Midbrain (tissue), 1 donor: Measurements from ENCODE around the gene COL1A1.
A peak's percentile ranks its signal among the peaks of the same experiment; 100 is the strongest.

Source experiments
- DNase-seq: peaks from one replicate; lab custom pipeline; 2025; lab: John Stamatoyannopoulos, UW

The COL1A1 gene

GRCh38 chr17:50186661-50187393 is 14.6 kb downstream of the COL1A1 start:
- DNase-seq = no peak

GRCh38 chr17:50185631-50186471 is 15.6 kb downstream of the COL1A1 start:
- no peak for DNase-seq

- DNase-seq = no peak
Measured at GRCh38 chr17:50184611-50185398, 16.6 kb downstream of the COL1A1 start.

- DNase-seq = no peak
Measured at GRCh38 chr17:50184064-50184463, 17.4 kb downstream of the COL1A1 start.

- DNase-seq = no peak
Measured at GRCh38 chr17:50183421-50183994, 17.9 kb downstream of the COL1A1 start.

GRCh38 chr17:50182783-50183420 is 18.5 kb downstream of the COL1A1 start:
- no peak for DNase-seq

- DNase-seq = no peak
Measured at GRCh38 chr17:50181591-50182560, 19.6 kb downstream of the COL1A1 start.

- DNase-seq = peak; percentile 66
Measured at GRCh38 chr17:50181144-50181543, 20.3 kb downstream of the COL1A1 start.

- no peak for DNase-seq
Measured at GRCh38 chr17:50180620-50181019, 20.8 kb downstream of the COL1A1 start.

- no peak for DNase-seq
Measured at GRCh38 chr17:50180111-50180510, 21.3 kb downstream of the COL1A1 start.

- DNase-seq = peak; percentile 43
Measured at GRCh38 chr17:50177983-50178834, 23.2 kb downstream of the COL1A1 start.

GRCh38 chr17:50177476-50177875 is 24.0 kb downstream of the COL1A1 start:
- DNase-seq = no peak

- DNase-seq = no peak
Measured at GRCh38 chr17:50176559-50177357, 24.7 kb downstream of the COL1A1 start.

- DNase-seq = no peak
Measured at GRCh38 chr17:50175035-50175807, 26.2 kb downstream of the COL1A1 start.

GRCh38 chr17:50174444-50174843 is 27.0 kb downstream of the COL1A1 start:
- DNase-seq = no peak

GRCh38 chr17:50173335-50173941 is 28.0 kb downstream of the COL1A1 start:
- no peak for DNase-seq

- no peak for DNase-seq
Measured at GRCh38 chr17:50172936-50173334, 28.5 kb downstream of the COL1A1 start.
